Measurements from ENCODE around the gene PRDM16. TPM values are rescaled to one million over a fixed set of nuclear protein-coding genes. Genes with fewer than 3 reads are reported as not detected.

Gene PRDM16
- total and polyA plus RNA-seq, 2 of the 8 experiments (the other 6 are each of a cell fraction or from before 2014, with no cell fraction given) = 0.39 to 0.43 TPM

DNA sequence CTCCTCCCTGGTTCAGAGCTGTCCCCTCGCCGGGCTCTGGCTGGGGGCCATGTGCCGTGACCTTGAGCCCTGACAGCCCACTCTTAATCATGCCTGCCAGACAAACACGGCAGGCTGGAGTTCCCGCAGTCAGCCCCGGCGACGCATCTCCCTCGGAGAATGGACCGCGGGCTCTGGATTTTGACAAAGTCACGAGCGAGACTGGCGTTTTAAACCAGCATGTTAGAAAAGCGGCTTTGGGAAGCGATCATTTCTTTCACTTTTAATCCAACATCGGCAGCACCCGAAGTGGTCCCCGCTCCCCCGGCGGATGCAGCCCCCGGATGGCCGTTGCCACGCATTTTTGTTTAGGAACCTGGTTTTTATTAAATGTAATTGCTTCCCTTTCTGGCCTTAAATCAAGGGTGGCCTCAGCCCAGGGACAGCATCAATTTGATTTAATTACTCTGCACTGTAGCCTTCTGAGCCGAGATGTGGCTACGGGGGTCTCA, 70.9 kb downstream of the PRDM16 start (continued):
- no peak for TF ChIP-seq HDAC6 (IDR thresholded peaks at IDR 0.05; ENCODE audit: low read depth, low read length)
- no peak for TF ChIP-seq RFX5 (IDR thresholded peaks at IDR 0.05; ENCODE audit: borderline replicate concordance, low read depth, low read length)
- TF ChIP-seq, protein P1, sequence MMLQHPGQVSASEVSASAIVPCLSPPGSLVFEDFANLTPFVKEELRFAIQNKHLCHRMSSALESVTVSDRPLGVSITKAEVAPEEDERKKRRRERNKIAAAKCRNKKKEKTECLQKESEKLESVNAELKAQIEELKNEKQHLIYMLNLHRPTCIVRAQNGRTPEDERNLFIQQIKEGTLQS (IDR thresholded peaks at IDR 0.05; ENCODE audit: insufficient read depth, low read depth, low read length) = no peak
- no peak for TF ChIP-seq SP2 (IDR thresholded peaks at IDR 0.05; ENCODE audit: low read length)
- no peak for TF ChIP-seq BACH1 (IDR thresholded peaks at IDR 0.05; ENCODE audit: low read length)
- TF ChIP-seq SRF (IDR thresholded peaks at IDR 0.05; ENCODE audit: low read depth, low read length) = no peak
- TF ChIP-seq CREB1 (IDR thresholded peaks at IDR 0.05) = no peak

All from H1 (cell line).